ENCODE results near the gene RIPOR2.
"Not testable (repeated sequence)": the region's sequence is repeated elsewhere in the genome, so short reads cannot be mapped to it uniquely, and the experiment has no call there.

The RIPOR2 gene

GRCh38 chr6:24763578-24763977 lies 172.2 kb downstream of the RIPOR2 start:
- H3K4me1 ChIP-seq (ENCODE audit: insufficient read depth, low read length), result no peaks in the 10 kb centered on the region
- H3K9me3 ChIP-seq (ENCODE audit: low read length), result no peaks in the 10 kb centered on the region
- H3K36me3 ChIP-seq (ENCODE audit: insufficient read depth, low read length), result no peaks in the 10 kb centered on the region
- no peak overlapping the region for H3K4me3 ChIP-seq (ENCODE audit: low read depth in 1 of 2, low read length in 2 of 2)
- no peak overlapping the region for H3K27ac ChIP-seq (ENCODE audit: low read depth, low read length)
- H3K9ac ChIP-seq (ENCODE audit: low read length), result no peak overlapping the region
- no peaks in the 10 kb centered on the region for H3K27me3 ChIP-seq (ENCODE audit: control insufficient read depth in 1 of 2, insufficient read depth in 2 of 2, low read length in 2 of 2)

GRCh38 chr6:24761851-24762250 lies 173.9 kb downstream of the RIPOR2 start:
- Histone ChIP-seq H3K4me3 (ENCODE audit: low read depth in 1 of 2, low read length in 2 of 2) (no peak overlapping the region), H3K9ac (ENCODE audit: low read length) (no peak overlapping the region), H3K9me3 (ENCODE audit: low read length) (no peaks in the 10 kb centered on the region), H3K27ac (ENCODE audit: low read depth, low read length) (no peak overlapping the region), H3K4me1 (ENCODE audit: insufficient read depth, low read length) (no peaks in the 10 kb centered on the region), H3K27me3 (ENCODE audit: control insufficient read depth in 1 of 2, insufficient read depth in 2 of 2, low read length in 2 of 2) (no peaks in the 10 kb centered on the region), H3K36me3 (ENCODE audit: insufficient read depth, low read length) (no peaks in the 10 kb centered on the region)

- H3K27ac ChIP-seq (ENCODE audit: low read depth, low read length), result no peak overlapping the region
- H3K27me3 ChIP-seq (ENCODE audit: control insufficient read depth in 1 of 2, insufficient read depth in 2 of 2, low read length in 2 of 2), result no peaks in the 10 kb centered on the region
- H3K4me3 ChIP-seq (ENCODE audit: low read depth in 1 of 2, low read length in 2 of 2), result no peak overlapping the region
- no peaks in the 10 kb centered on the region for H3K36me3 ChIP-seq (ENCODE audit: insufficient read depth, low read length)
- H3K4me1 ChIP-seq (ENCODE audit: insufficient read depth, low read length), result no peaks in the 10 kb centered on the region
- no peak overlapping the region for H3K9ac ChIP-seq (ENCODE audit: low read length)
- no peaks in the 10 kb centered on the region for H3K9me3 ChIP-seq (ENCODE audit: low read length)
These were observed 174.4 kb downstream of the RIPOR2 start for GRCh38 chr6:24761193-24761835.

- Histone ChIP-seq H3K36me3 (ENCODE audit: insufficient read depth, low read length) (no peaks in the 10 kb centered on the region), H3K27me3 (ENCODE audit: control insufficient read depth in 1 of 2, insufficient read depth in 2 of 2, low read length in 2 of 2) (no peaks in the 10 kb centered on the region)
These were observed 175.6 kb downstream of the RIPOR2 start for GRCh38 chr6:24760210-24760609.

GRCh38 chr6:24759718-24760117 lies 176.0 kb downstream of the RIPOR2 start:
- H3K9ac ChIP-seq (ENCODE audit: low read length), result no peak overlapping the region
- H3K9me3 ChIP-seq (ENCODE audit: low read length), result no peaks in the 10 kb centered on the region
- no peaks in the 10 kb centered on the region for H3K27me3 ChIP-seq (ENCODE audit: control insufficient read depth in 1 of 2, insufficient read depth in 2 of 2, low read length in 2 of 2)
- H3K4me1 ChIP-seq (ENCODE audit: insufficient read depth, low read length), result no peaks in the 10 kb centered on the region
- H3K4me3 ChIP-seq (ENCODE audit: low read depth in 1 of 2, low read length in 2 of 2), result no peak overlapping the region
- no peaks in the 10 kb centered on the region for H3K36me3 ChIP-seq (ENCODE audit: insufficient read depth, low read length)
- H3K27ac ChIP-seq (ENCODE audit: low read depth, low read length), result no peak overlapping the region

More at GRCh38 chr6:24760210-24760609, 175.6 kb downstream of the RIPOR2 start:
- Histone ChIP-seq H3K4me3 (ENCODE audit: low read depth in 1 of 2, low read length in 2 of 2) (no peak overlapping the region), H3K4me1 (ENCODE audit: insufficient read depth, low read length) (no peaks in the 10 kb centered on the region), H3K9ac (ENCODE audit: low read length) (no peak overlapping the region), H3K9me3 (ENCODE audit: low read length) (no peaks in the 10 kb centered on the region), H3K27ac (ENCODE audit: low read depth, low read length) (no peak overlapping the region)

GRCh38 chr6:24757611-24758010 lies 178.1 kb downstream of the RIPOR2 start:
- Histone ChIP-seq H3K27ac (ENCODE audit: low read depth, low read length) (no peak overlapping the region), H3K4me1 (ENCODE audit: insufficient read depth, low read length) (no peaks in the 10 kb centered on the region), H3K9ac (ENCODE audit: low read length) (no peak overlapping the region), H3K36me3 (ENCODE audit: insufficient read depth, low read length) (no peaks in the 10 kb centered on the region), H3K9me3 (ENCODE audit: low read length) (no peaks in the 10 kb centered on the region), H3K4me3 (ENCODE audit: low read depth in 1 of 2, low read length in 2 of 2) (no peak overlapping the region), H3K27me3 (ENCODE audit: control insufficient read depth in 1 of 2, insufficient read depth in 2 of 2, low read length in 2 of 2) (no peaks in the 10 kb centered on the region)

GRCh38 chr6:24755279-24755678 lies 180.5 kb downstream of the RIPOR2 start:
- H3K4me1 ChIP-seq (ENCODE audit: insufficient read depth, low read length), result no peaks in the 10 kb centered on the region
- H3K9ac ChIP-seq (ENCODE audit: low read length), result no peak overlapping the region
- H3K36me3 ChIP-seq (ENCODE audit: insufficient read depth, low read length), result no peaks in the 10 kb centered on the region
- no peaks in the 10 kb centered on the region for H3K27me3 ChIP-seq (ENCODE audit: control insufficient read depth in 1 of 2, insufficient read depth in 2 of 2, low read length in 2 of 2)
- no peak overlapping the region for H3K27ac ChIP-seq (ENCODE audit: low read depth, low read length)
- H3K4me3 ChIP-seq (ENCODE audit: low read depth in 1 of 2, low read length in 2 of 2), result no peak overlapping the region
- no peaks in the 10 kb centered on the region for H3K9me3 ChIP-seq (ENCODE audit: low read length)

- H3K27me3 ChIP-seq (ENCODE audit: control insufficient read depth in 1 of 2, insufficient read depth in 2 of 2, low read length in 2 of 2); H3K4me1 ChIP-seq (ENCODE audit: insufficient read depth, low read length); H3K9ac ChIP-seq (ENCODE audit: low read length); H3K9me3 ChIP-seq (ENCODE audit: low read length); H3K36me3 ChIP-seq (ENCODE audit: insufficient read depth, low read length); H3K27ac ChIP-seq (ENCODE audit: low read depth, low read length); H3K4me3 ChIP-seq (ENCODE audit: low read depth in 1 of 2, low read length in 2 of 2): not testable (repeated sequence)
These were observed 181.4 kb downstream of the RIPOR2 start for GRCh38 chr6:24754378-24754777.
